D341Med (cell line): Measurements from ENCODE around the gene BMP3.
A peak's percentile ranks its signal among the peaks of the same experiment; 100 is the strongest.

Experiments
- DNase-seq: peaks from one replicate; pipeline ENCODE4 v3.0.0; 2012; ENCODE audit warnings: low spot score

BMP3 gene

DNA sequence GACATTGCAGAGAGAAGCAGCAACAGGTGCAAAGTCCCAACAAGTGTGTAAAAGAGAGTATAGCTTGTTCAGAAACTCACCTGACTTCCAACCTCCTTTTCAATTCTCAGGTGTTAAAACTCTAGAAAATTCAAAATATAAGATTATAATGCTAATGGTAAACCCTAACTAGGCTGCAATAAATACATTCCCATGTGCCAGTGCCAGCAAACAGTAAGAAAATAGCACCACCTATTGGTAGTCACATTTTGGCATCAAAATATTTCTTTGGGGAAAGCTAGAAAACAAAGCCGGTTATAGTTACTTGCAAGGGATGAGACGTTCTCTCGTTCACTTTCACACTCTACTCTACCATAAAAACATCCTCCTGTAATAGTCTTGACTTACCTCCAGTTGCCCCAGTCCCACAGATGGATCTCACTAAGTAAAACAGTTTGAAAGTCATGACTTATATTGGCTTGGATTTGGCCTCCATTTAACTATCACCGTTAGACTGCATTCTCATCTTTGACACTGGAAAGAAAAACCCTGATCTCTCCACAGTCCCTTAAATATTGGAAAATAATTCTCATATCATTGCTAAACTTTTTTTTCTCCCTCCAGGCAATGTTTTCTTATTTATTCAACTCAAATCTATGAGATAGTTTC lies 9.6 kb downstream of the BMP3 start:
- DNase-seq: peak; percentile 36

DNA sequence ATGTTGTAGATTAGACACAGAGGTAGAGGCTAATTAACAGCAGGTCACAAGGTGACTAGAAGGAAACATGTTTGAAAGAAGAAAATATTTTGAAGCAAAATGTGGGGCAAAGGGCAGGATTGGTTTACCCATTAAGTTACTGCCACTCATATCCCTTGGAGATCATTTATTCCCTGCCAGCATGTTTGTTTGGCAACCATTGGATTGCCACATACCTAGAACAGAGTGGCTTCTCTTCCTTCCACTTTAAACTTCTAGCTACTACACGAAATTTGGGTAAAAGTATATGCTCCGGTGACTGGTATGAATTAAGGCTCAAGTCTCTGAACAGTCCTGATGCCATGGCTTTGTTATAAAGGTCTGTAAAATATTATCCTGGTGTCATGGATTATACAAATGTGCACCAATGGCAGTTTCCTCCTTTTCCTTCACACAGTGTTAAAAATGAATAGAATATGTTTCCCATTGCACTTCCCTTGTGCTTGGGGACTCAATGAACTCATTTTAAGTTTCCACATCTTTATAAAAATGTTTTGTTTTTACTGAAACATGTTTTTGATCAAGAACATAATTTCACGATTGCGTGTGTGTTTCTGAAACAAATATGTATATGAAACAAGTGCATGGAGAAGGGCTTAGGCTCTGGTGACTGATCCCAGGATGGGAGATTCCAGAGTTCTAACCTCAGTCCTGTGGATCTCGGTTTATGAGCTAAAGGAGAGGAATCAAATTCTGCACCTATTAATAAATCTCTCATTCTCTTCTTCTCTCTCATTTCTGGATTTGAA lies 12.3 kb downstream of the BMP3 start:
- DNase-seq: no peak

- DNase-seq: no peak
Measured at GRCh38 chr4:81049330-81049729, 18.8 kb downstream of the BMP3 start.

- DNase-seq: no peak
Measured at GRCh38 chr4:81049907-81050306, 19.4 kb downstream of the BMP3 start.

DNA sequence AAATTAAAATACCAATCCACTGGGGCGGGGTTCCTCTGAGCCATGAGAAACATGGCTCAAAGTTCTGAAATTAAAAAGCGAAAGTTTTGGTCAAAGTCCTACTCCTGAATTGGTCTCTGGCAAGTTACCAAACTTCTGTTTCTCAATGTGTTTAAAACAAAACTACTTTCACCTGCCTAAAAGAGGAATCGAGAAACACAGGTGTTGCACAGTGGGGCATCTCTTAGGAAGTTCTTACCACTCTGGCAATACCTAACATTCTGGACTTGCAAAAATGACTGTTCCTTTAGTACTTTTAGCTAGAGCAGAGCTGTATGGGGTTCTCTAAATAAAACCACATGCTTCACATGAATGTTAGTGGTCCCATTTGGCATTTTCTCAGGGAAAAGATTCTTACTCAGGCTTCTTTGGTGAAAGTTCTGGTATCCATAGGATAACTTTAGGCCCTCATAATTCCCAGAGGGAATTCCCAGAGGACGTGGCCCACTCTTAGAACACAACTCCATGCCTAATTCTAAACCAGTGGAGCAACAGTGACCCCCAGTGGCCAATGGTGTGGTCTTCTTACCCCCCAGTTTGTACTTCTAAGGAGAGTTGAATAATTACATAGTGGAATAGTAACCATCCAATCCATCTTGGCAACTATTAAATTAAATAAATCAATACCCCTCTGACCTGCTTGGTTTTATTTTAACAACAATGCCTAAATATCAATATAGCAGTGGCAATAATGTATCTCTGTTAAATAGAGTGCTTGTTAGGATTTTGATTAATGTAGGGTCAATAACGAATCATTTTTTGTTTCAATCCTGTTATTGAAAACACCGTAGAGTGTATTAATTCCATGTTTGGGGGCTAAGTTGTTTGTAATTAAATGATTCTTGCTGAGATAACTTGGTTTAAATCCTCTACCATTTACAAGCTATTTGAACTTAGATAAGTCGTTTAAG lies 21.9 kb downstream of the BMP3 start:
- peak; percentile 64 for DNase-seq

DNA sequence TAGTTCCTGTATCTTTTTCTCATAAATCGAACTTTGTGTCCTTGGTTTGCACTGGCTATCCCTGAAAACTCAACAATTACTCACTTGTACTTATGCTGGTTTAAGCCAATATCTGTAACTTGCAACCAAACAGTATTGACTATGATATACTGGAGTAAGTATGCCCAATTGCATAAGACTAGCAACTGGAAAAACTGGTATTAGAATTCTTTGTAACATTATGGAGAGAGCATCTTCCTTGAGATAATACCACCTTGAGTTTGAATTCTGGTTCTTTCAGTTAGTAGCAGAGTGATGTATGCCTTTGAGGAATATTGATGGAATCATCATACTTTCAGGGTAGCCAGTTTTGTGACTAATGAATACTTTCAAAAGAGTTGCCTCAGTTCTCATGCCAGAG lies 28.1 kb downstream of the BMP3 start:
- no peak for DNase-seq

GRCh38 chr4:81060587-81061343 lies 30.3 kb downstream of the BMP3 start:
- no peak for DNase-seq

GRCh38 chr4:81061344-81061730 lies 30.8 kb downstream of the BMP3 start:
- no peak for DNase-seq

- DNase-seq: no peak
Measured at GRCh38 chr4:81062001-81062400, 31.5 kb downstream of the BMP3 start.

GRCh38 chr4:81065446-81065845 lies 34.9 kb downstream of the BMP3 start:
- no peak for DNase-seq

- DNase-seq: peak; percentile 70
Measured at GRCh38 chr4:81069706-81070331, 39.3 kb downstream of the BMP3 start.

DNA sequence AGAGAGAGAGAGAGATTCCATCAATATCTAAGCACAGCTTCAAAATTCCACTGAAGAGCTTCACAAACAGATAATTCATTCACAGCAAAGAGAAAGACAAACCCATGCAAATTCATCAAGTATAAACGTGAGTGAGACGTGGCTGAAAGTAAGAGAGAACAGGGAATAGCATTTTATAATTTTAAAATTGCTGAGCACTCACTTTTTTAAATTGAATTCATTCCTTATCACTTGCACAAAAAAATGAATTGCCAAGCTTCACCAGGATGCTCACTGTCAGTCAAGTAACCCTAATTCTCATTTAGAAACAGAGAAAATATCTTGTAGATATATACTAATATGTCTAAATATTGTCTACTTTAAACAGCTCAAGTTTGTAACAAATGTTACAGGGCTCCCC lies 40.5 kb downstream of the BMP3 start:
- DNase-seq: no peak

- DNase-seq: no peak
Measured at GRCh38 chr4:81081156-81081555, 50.6 kb downstream of the BMP3 start.

DNA sequence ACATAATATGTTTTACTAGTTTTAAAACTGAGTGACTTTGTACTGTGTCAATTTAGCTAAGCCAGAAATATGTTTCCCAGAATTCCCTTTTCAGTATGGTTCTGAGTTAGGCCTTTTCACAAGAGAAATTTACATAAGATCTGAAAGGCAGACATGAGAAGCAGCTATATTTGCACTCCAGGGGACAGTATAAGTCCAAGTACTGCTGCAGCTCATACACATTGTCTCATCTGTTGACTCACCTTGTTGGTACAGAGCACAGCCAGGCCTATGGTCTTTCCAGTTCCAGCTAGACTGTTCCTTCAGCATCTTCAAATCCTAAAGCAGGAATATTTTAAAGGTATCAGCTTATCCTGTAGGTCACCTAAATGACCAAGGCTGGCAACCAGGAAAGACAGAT lies 53.5 kb downstream of the BMP3 start:
- no peak for DNase-seq

DNA sequence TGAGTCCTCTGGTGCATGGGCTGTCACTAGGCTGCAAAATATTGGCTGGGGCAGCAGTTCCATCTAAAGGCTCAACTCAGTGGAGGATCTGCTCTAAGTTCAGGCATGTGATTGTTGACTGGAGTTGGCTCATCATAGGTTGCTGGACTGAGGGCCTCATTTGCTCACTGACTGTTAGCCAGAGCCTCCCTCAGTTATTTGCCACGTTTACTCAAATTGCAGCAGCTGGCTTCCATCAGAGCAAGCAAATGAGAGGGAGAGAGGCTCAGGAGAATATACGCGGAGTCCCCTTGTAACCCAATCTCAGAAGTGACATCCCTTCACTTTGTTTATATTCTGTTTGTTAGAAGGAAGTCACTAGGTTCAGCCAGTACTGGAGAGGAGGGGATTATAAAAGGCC lies 54.1 kb downstream of the BMP3 start:
- no peak for DNase-seq

GRCh38 chr4:81085291-81085690 lies 54.8 kb downstream of the BMP3 start:
- DNase-seq: no peak

DNA sequence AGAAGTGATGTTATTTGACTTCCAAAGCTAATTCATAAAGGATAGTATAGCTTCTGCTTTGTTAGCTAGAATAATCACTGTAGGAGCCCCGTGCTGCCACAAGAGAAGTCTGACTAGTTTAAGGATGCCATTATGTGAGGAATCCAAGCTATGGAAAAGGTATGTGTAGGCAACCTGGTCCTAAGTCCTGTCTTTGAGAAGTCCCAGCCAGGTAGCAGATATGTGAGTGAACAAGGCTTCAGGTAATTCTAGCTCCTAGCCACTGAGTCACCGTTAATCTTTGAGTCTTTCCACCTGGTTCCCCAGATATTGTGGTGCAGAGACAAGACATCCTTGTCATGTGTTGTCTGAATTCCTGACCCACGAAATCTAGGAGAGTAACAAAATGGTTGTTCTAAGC lies 55.5 kb downstream of the BMP3 start:
- no peak for DNase-seq

DNA sequence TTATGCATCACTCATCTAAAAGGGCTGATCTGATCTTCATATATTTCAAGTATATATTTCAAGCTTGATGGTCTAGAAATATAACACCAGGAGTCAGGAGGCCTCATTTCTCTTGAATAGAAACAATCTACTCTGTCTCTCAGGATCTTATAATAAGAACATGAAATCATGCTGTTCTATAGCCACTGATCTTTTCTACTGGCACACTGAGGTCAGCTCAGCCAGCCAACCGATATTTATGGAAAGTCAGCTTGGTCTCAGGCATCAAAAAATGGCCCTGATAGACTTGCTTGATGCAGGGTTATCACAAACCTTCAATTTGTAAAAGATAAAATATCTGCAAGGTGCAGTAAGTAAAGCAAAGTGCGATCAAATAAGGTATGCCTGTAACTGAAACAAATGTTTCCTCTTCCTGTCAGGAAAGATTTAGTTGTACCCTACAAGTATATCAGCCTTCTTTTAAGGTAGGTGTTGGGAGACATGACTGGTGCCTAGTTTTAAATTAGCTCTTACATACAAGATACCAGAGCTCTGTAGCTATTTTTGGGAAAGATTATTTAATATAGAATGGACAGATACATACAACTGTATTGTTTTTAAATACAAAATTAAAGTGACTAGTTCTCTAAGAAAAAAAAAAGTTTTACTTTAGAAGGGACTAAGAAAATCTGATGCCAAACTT lies 63.4 kb downstream of the BMP3 start:
- no peak for DNase-seq

DNA sequence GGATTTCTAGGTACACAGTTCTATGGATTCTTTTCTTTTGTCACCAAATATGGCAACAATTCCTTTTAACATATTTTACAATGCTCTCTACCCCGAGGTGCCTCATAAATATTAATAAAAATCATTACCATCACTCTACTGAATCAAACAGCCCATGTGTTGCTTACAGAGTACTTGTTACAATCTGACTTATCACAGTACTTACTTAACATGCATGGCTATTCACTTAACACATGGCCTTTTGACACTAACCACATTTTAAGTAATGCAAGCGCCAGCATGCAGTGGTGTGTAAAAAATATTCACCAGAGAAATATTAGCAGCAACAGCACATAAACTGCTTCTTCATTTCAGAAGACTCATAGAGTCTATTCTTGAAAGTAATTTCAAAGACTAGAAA lies 64.9 kb downstream of the BMP3 start:
- no peak for DNase-seq

GRCh38 chr4:81096566-81096965 lies 66.1 kb downstream of the BMP3 start:
- DNase-seq: no peak

DNA sequence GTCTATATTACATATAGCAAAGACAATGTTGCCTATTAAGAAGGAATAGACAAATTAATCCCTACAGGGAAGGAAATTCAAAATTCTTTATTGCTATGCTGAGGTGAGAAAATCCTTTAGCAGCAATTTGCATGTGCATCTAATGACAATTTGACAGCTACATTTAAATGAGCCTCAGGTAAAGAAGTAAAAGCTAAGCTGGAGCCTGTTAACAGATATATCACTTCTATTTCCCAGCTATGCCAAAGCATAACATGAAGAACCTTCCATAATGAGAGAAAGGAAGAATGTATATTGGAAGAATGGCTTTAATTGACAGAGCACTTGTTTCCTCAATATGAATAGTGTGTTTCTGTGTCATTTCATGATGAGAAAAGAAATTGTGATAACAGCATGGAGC lies 71.6 kb downstream of the BMP3 start:
- DNase-seq: no peak
